ENCODE measurements around the gene PCSK6. TPM values are rescaled to one million over a fixed set of nuclear protein-coding genes. Genes with fewer than 3 reads are reported as not detected.
"Not testable (repeated sequence)": the region's sequence is repeated elsewhere in the genome, so short reads cannot be mapped to it uniquely, and the experiment has no call there.

Gene PCSK6
- total RNA-seq, 1 experiment from 2014 or later = 26.3 TPM

GRCh38 chr15:101425787-101426365 lies 63.6 kb downstream of the PCSK6 start:
- Histone ChIP-seq H3K4me2 (no peak overlapping the region), H2AFZ (no peak overlapping the region), H3K36me3 (ENCODE audit: low read depth) (no peaks in the 10 kb centered on the region; the same call in 1 of the 2 replicates), H3K79me2 (ENCODE audit: low read depth) (no peaks in the 10 kb centered on the region), H3K4me3 (no peak overlapping the region), H3K9me2 (ENCODE audit: insufficient read depth) (no peaks in the 10 kb centered on the region), H3F3A (ENCODE audit: insufficient read depth, low read depth) (no peaks in the 10 kb centered on the region), H3K27me3 (ENCODE audit: insufficient read depth, low read depth) (no peaks in the 10 kb centered on the region), H3K9me3 (ENCODE audit: insufficient read depth, low read depth) (no peaks in the 10 kb centered on the region), H3K27ac (no peak overlapping the region), H4K20me1 (ENCODE audit: insufficient read depth) (no peaks in the 10 kb centered on the region), H3K4me1 (replicated peaks; ENCODE audit: insufficient read depth) (no peaks in the 10 kb centered on the region)
- DNase-seq = no peak
- CTCF ChIA-PET = no interaction called here
- POLR2A ChIA-PET (ENCODE audit: unreplicated experiment) = no interaction called here
- no TSS peak for BruUV-seq (replicated peaks)
- TF ChIP-seq CTCF (conservative IDR thresholded peaks at IDR 0.05) = no peak
- TF ChIP-seq EZH2 (IDR thresholded peaks at IDR 0.05; ENCODE audit: low read depth) = no peak
- intact Hi-C loops (cut with micrococcal nuclease; ENCODE audit: unreplicated experiment) = no loop called here

GRCh38 chr15:101424984-101425383 lies 64.5 kb downstream of the PCSK6 start:
- no peak for TF ChIP-seq EZH2 (IDR thresholded peaks at IDR 0.05; ENCODE audit: low read depth)
- TF ChIP-seq CTCF (conservative IDR thresholded peaks at IDR 0.05) = no peak
- CTCF ChIA-PET = no interaction called here
- POLR2A ChIA-PET (ENCODE audit: unreplicated experiment) = no interaction called here
- Histone ChIP-seq H3K4me1 (replicated peaks; ENCODE audit: insufficient read depth) (no peaks in the 10 kb centered on the region), H4K20me1 (ENCODE audit: insufficient read depth) (no peaks in the 10 kb centered on the region), H3K4me3 (no peak overlapping the region), H3K27me3 (ENCODE audit: insufficient read depth, low read depth) (no peaks in the 10 kb centered on the region), H3K9me2 (ENCODE audit: insufficient read depth) (no peaks in the 10 kb centered on the region), H3K79me2 (ENCODE audit: low read depth) (no peaks in the 10 kb centered on the region), H3K4me2 (no peak overlapping the region), H2AFZ (no peak overlapping the region), H3K27ac (no peak overlapping the region), H3K36me3 (ENCODE audit: low read depth) (no peaks in the 10 kb centered on the region), H3K9me3 (ENCODE audit: insufficient read depth, low read depth) (no peaks in the 10 kb centered on the region), H3F3A (ENCODE audit: insufficient read depth, low read depth) (no peaks in the 10 kb centered on the region)
- no TSS peak for BruUV-seq (replicated peaks)
- intact Hi-C loops (cut with micrococcal nuclease; ENCODE audit: unreplicated experiment) = no loop called here
- DNase-seq = no peak

- H3K27me3 ChIP-seq (ENCODE audit: insufficient read depth, low read depth) = no peaks in the 10 kb centered on the region
- no peaks in the 10 kb centered on the region for H3K4me1 ChIP-seq (replicated peaks; ENCODE audit: insufficient read depth)
- no TSS peak for BruUV-seq (replicated peaks)
- DNase-seq = no peak
- no peaks in the 10 kb centered on the region for H3K36me3 ChIP-seq (ENCODE audit: low read depth)
- H3K27ac ChIP-seq = no peak overlapping the region
- no peak overlapping the region for H3K4me2 ChIP-seq
- H3K9me2 ChIP-seq (ENCODE audit: insufficient read depth) = no peaks in the 10 kb centered on the region
- H3K9me3 ChIP-seq (ENCODE audit: insufficient read depth, low read depth) = no peaks in the 10 kb centered on the region
- ChIA-PET POLR2A (ENCODE audit: unreplicated experiment) (interaction anchor here (0.9 kb wide), 1 partner anchor 36 kb away, joined by 15 read pairs; no protein-coding TSS in a partner anchor), CTCF (no interaction called here)
- no peak overlapping the region for H2AFZ ChIP-seq
- no peak overlapping the region for H3K4me3 ChIP-seq
- no peaks in the 10 kb centered on the region for H4K20me1 ChIP-seq (ENCODE audit: insufficient read depth)
- H3K79me2 ChIP-seq (ENCODE audit: low read depth) = no peaks in the 10 kb centered on the region
- intact Hi-C loops (cut with micrococcal nuclease; ENCODE audit: unreplicated experiment) = no loop called here
- H3F3A ChIP-seq (ENCODE audit: insufficient read depth, low read depth) = no peaks in the 10 kb centered on the region
- TF ChIP-seq EZH2 (IDR thresholded peaks at IDR 0.05; ENCODE audit: low read depth) = no peak
- no peak for TF ChIP-seq CTCF (conservative IDR thresholded peaks at IDR 0.05)
Measured at GRCh38 chr15:101420232-101420631, 69.3 kb downstream of the PCSK6 start.

GRCh38 chr15:101416475-101416874 lies 73.0 kb downstream of the PCSK6 start:
- intact Hi-C loops (cut with micrococcal nuclease; ENCODE audit: unreplicated experiment); BruUV-seq (replicated peaks): not testable (repeated sequence)

More at GRCh38 chr15:101416475-101416874, 73.0 kb downstream of the PCSK6 start:
- CTCF ChIA-PET; H3K79me2 ChIP-seq (ENCODE audit: low read depth); H3K9me2 ChIP-seq (ENCODE audit: insufficient read depth); H3K36me3 ChIP-seq (ENCODE audit: low read depth); H3K4me3 ChIP-seq; POLR2A ChIA-PET (ENCODE audit: unreplicated experiment); H3K4me1 ChIP-seq (replicated peaks; ENCODE audit: insufficient read depth); H2AFZ ChIP-seq; H4K20me1 ChIP-seq (ENCODE audit: insufficient read depth); H3K4me2 ChIP-seq; H3F3A ChIP-seq (ENCODE audit: insufficient read depth, low read depth); H3K9me3 ChIP-seq (ENCODE audit: insufficient read depth, low read depth); H3K27me3 ChIP-seq (ENCODE audit: insufficient read depth, low read depth); DNase-seq; H3K27ac ChIP-seq: not testable (repeated sequence)
